ENCODE data around the gene VEGFC.

Gene VEGFC

GRCh38 chr4:176830971-176831370, 38.2 kb upstream of the VEGFC start:
- H3K4me2 ChIP-seq (ENCODE audit: low read length), result no peak overlapping the region
- H3K9ac ChIP-seq, result no peak overlapping the region

GRCh38 chr4:176825586-176825985, 32.9 kb upstream of the VEGFC start:
- Histone ChIP-seq H3K79me2 (no peaks in the 10 kb centered on the region), H2AFZ (no peak overlapping the region), H3K4me2 (ENCODE audit: low read length) (no peak overlapping the region), H3K4me1 (no peaks in the 10 kb centered on the region), H3K27ac (no peak overlapping the region), H3K9ac (no peak overlapping the region), H3K4me3 (ENCODE audit: low read depth, low read length) (no peak overlapping the region), H3K27me3 (ENCODE audit: control insufficient read depth, insufficient read depth, low read length) (no peaks in the 10 kb centered on the region), H3K36me3 (ENCODE audit: control insufficient read depth, insufficient read depth, low read length) (no peaks in the 10 kb centered on the region), H3K9me3 (ENCODE audit: control insufficient read depth, low read length) (no peaks in the 10 kb centered on the region)
- TF ChIP-seq CTCF (IDR thresholded peaks at IDR 0.05), result no peak

More at GRCh38 chr4:176830971-176831370, 38.2 kb upstream of the VEGFC start:
- no peak overlapping the region for H2AFZ ChIP-seq
- H3K79me2 ChIP-seq, result no peaks in the 10 kb centered on the region
- H3K36me3 ChIP-seq (ENCODE audit: control insufficient read depth, insufficient read depth, low read length), result no peaks in the 10 kb centered on the region
- no peaks in the 10 kb centered on the region for H3K27me3 ChIP-seq (ENCODE audit: control insufficient read depth, insufficient read depth, low read length)
- no peak overlapping the region for H3K4me3 ChIP-seq (ENCODE audit: low read depth, low read length)
- H3K4me1 ChIP-seq, result no peaks in the 10 kb centered on the region
- no peak overlapping the region for H3K27ac ChIP-seq
- TF ChIP-seq CTCF (IDR thresholded peaks at IDR 0.05), result no peak
- H3K9me3 ChIP-seq (ENCODE audit: control insufficient read depth, low read length), result no peaks in the 10 kb centered on the region

GRCh38 chr4:176824645-176825366, 32.1 kb upstream of the VEGFC start:
- Histone ChIP-seq H3K4me2 (ENCODE audit: low read length) (no peak overlapping the region), H3K27ac (no peak overlapping the region), H3K4me3 (ENCODE audit: low read depth, low read length) (no peak overlapping the region), H2AFZ (no peak overlapping the region), H3K4me1 (no peaks in the 10 kb centered on the region), H3K9ac (no peak overlapping the region), H3K9me3 (ENCODE audit: control insufficient read depth, low read length) (no peaks in the 10 kb centered on the region), H3K36me3 (ENCODE audit: control insufficient read depth, insufficient read depth, low read length) (no peaks in the 10 kb centered on the region), H3K27me3 (ENCODE audit: control insufficient read depth, insufficient read depth, low read length) (no peaks in the 10 kb centered on the region), H3K79me2 (no peaks in the 10 kb centered on the region)
- no peak for TF ChIP-seq CTCF (IDR thresholded peaks at IDR 0.05)

- TF ChIP-seq CTCF (IDR thresholded peaks at IDR 0.05), result no peak
- H3K27me3 ChIP-seq (ENCODE audit: control insufficient read depth, insufficient read depth, low read length), result no peaks in the 10 kb centered on the region
- H2AFZ ChIP-seq, result no peak overlapping the region
- no peak overlapping the region for H3K9ac ChIP-seq
- H3K9me3 ChIP-seq (ENCODE audit: control insufficient read depth, low read length), result no peaks in the 10 kb centered on the region
- no peak overlapping the region for H3K4me2 ChIP-seq (ENCODE audit: low read length)
- no peaks in the 10 kb centered on the region for H3K79me2 ChIP-seq
- H3K4me3 ChIP-seq (ENCODE audit: low read depth, low read length), result no peak overlapping the region
- no peaks in the 10 kb centered on the region for H3K4me1 ChIP-seq
- H3K27ac ChIP-seq, result no peak overlapping the region
- no peaks in the 10 kb centered on the region for H3K36me3 ChIP-seq (ENCODE audit: control insufficient read depth, insufficient read depth, low read length)
These were observed 25.8 kb upstream of the VEGFC start for GRCh38 chr4:176818531-176818930.

GRCh38 chr4:176817204-176817603, 24.5 kb upstream of the VEGFC start:
- no peak for TF ChIP-seq CTCF (IDR thresholded peaks at IDR 0.05)
- H2AFZ ChIP-seq, result no peak overlapping the region
- H3K79me2 ChIP-seq, result no peaks in the 10 kb centered on the region
- H3K36me3 ChIP-seq (ENCODE audit: control insufficient read depth, insufficient read depth, low read length), result no peaks in the 10 kb centered on the region
- H3K9me3 ChIP-seq (ENCODE audit: control insufficient read depth, low read length), result no peaks in the 10 kb centered on the region
- no peaks in the 10 kb centered on the region for H3K4me1 ChIP-seq
- no peak overlapping the region for H3K4me3 ChIP-seq (ENCODE audit: low read depth, low read length)
- H3K27ac ChIP-seq, result no peak overlapping the region
- no peaks in the 10 kb centered on the region for H3K27me3 ChIP-seq (ENCODE audit: control insufficient read depth, insufficient read depth, low read length)
- no peak overlapping the region for H3K4me2 ChIP-seq (ENCODE audit: low read length)
- H3K9ac ChIP-seq, result no peak overlapping the region
